GM12878 (cell line): ENCODE measurements around the gene LRRC8D. TPM values are rescaled to one million over a fixed set of nuclear protein-coding genes. Genes with fewer than 3 reads are reported as not detected.

Source experiments
- ATAC-seq: fragments of 200-7000 bp; cut with Tn5 transposase; 3 replicates; pipeline ENCODE4 v1.9.1; 2020; ENCODE audit warnings: mild to moderate bottlenecking, moderate library complexity
- BruUV-seq: library from RNA; stranded (reverse); fragments of 400-500 nt; replicated peaks from 2 replicates; lab custom pipeline; 2021; lab: Mats Ljungman, UMichigan
- CTCF ChIA-PET: fragments of 300-600 bp; sonication (Branson Sonifier 250); formaldehyde crosslinking; extraction: SDS; loops from one replicate; lab custom pipeline; 2021; ENCODE audit warnings: inconsistent platforms; lab: Yijun Ruan, JAX
- POLR2A ChIA-PET: fragments of 350-600 bp; formaldehyde crosslinking; extraction: SDS; loops from one replicate; lab custom pipeline; 2021; ENCODE audit warnings: inconsistent platforms; lab: Charles Lee
- RAD21 ChIA-PET: fragments of 300-600 bp; sonication (Branson Sonifier 250); formaldehyde crosslinking; loops from one replicate; lab custom pipeline; 2023; ENCODE audit warnings: antibody characterized with exemption; ENCODE audit not compliant: unreplicated experiment; lab: Charles Lee
- SMC1A ChIA-PET: fragments of 300-600 bp; sonication (Branson Sonifier 250); formaldehyde crosslinking; loops from one replicate; lab custom pipeline; 2023; ENCODE audit not compliant: unreplicated experiment, uncharacterized antibody; lab: Charles Lee
- DNase-seq: peaks from one replicate; pipeline ENCODE4 v3.0.0-alpha.2; 2011; ENCODE audit warnings: low read depth, low spot score
- FAIRE-seq: peaks from 3 replicates; lab custom pipeline; 2011; peaks lifted over from hg19 to GRCh38; lab: Jason Lieb, UNC
- H2AFZ ChIP-seq: 2 replicates; pipeline ENCODE4 v1.6.0; 2011; ENCODE audit warnings: low read depth, low read length, control low read depth; ENCODE audit not compliant: control insufficient read depth
- H3K27ac ChIP-seq: 2 replicates; pipeline ENCODE4 v1.5.1; 2011; ENCODE audit warnings: control low read depth; ENCODE audit not compliant: control insufficient read depth, insufficient read depth
- H3K27me3 ChIP-seq, 2 experiments: replicated peaks in 1 of 2; 2 replicates each; pipeline versions ENCODE4 v1.6.0 to v1.6.1; 2011; ENCODE audit warnings: low read length in 1 of 2; ENCODE audit not compliant: control insufficient read depth in 2 of 2, insufficient read depth in 2 of 2
- H3K36me3 ChIP-seq, 2 experiments: 2 replicates each; pipeline ENCODE4 v1.5.1; 2011; ENCODE audit warnings: low read length in 1 of 2; ENCODE audit not compliant: control insufficient read depth in 2 of 2, insufficient read depth in 2 of 2
- H3K4me1 ChIP-seq: 2 replicates; pipeline ENCODE4 v1.6.1; 2011; ENCODE audit warnings: mild to moderate bottlenecking, low read length, moderate library complexity, mixed read lengths; ENCODE audit not compliant: control insufficient read depth, insufficient read depth
- H3K4me2 ChIP-seq: 2 replicates; pipeline ENCODE4 v1.6.0; 2011; ENCODE audit warnings: control low read depth; ENCODE audit not compliant: control insufficient read depth, insufficient read depth
- H3K4me3 ChIP-seq: fragments of 200-600 bp; sonication (generic); 2 replicates; pipeline ENCODE4 v1.5.1; 2016
- H3K79me2 ChIP-seq: 2 replicates; pipeline ENCODE4 v1.6.0; 2011; ENCODE audit warnings: low read length; ENCODE audit not compliant: control insufficient read depth, insufficient read depth
- H3K9ac ChIP-seq: 2 replicates; pipeline ENCODE4 v1.8.0; 2011; ENCODE audit warnings: low read length, control low read depth, mixed read lengths; ENCODE audit not compliant: control insufficient read depth, insufficient read depth
- H3K9me3 ChIP-seq: replicated peaks from 3 replicates; pipeline ENCODE4 v1.5.1; 2011; ENCODE audit warnings: mild to moderate bottlenecking, low read length; ENCODE audit not compliant: control insufficient read depth, insufficient read depth
- H4K20me1 ChIP-seq: 2 replicates; pipeline ENCODE4 v1.6.0; 2011; ENCODE audit not compliant: control insufficient read depth, insufficient read depth
- CHD4 ChIP-seq: fragments of 200-600 bp; sonication (generic); IDR thresholded peaks from 2 replicates; pipeline ENCODE4 v1.6.1; 2016; ENCODE audit warnings: mild to moderate bottlenecking
- CREB1 ChIP-seq: IDR thresholded peaks from 2 replicates; pipeline ENCODE4 v1.6.1; 2012; ENCODE audit warnings: low read depth, mild to moderate bottlenecking, inconsistent platforms
- DPF2 ChIP-seq: fragments of 450-650 bp; IDR thresholded peaks from 2 replicates; pipeline ENCODE4 v1.6.1; 2017; ENCODE audit warnings: mild to moderate bottlenecking
- KLF5 ChIP-seq: fragments of 450-650 bp; IDR thresholded peaks from 2 replicates; pipeline ENCODE4 v1.6.1; 2014; ENCODE audit warnings: mild to moderate bottlenecking; ENCODE audit not compliant: partially characterized antibody
- RAD21 ChIP-seq: IDR thresholded peaks from 2 replicates; pipeline ENCODE4 v1.6.1; 2011; ENCODE audit warnings: mild to moderate bottlenecking, low read depth, low read length, moderate library complexity; ENCODE audit not compliant: insufficient read depth
- WGBS: methylation state at CpG from one replicate; pipeline ENCODE4 v1.1.6; 2016; ENCODE audit warnings: low lambda C conversion rate; ENCODE audit not compliant: insufficient replicate concordance, insufficient coverage; ENCODE audit errors: missing lambda C conversion rate; 5-methylcytosine and 5-hydroxymethylcytosine counted together
- in situ Hi-C: fragments of 300-500 bp; cut with MboI; formaldehyde crosslinking; loops from 9 replicates; pipeline ENCODE4 v1.14.3; 2018; ENCODE audit warnings: mixed read lengths
- intact Hi-C: fragments of 100-400 bp; cut with micrococcal nuclease; formaldehyde crosslinking; loops from one replicate; pipeline ENCODE4 v1.14.2; 2022; ENCODE audit not compliant: unreplicated experiment
- polyA plus RNA-seq, 11 experiments: library from polyadenylated mRNA; depleted of rRNA in 4 of 11; unstranded in 6 of 11; stranded (reverse) in 5 of 11; fragments of >200 nt; fragmentation: Nextera tagmentation in 4 of 11; fragmentation: Illumina TruSeq in 1 of 11; extraction: Ambion mirVana in 4 of 11; extraction: Trizol in 1 of 11; gene quantifications; 1 replicate in 1 of 11; 2 replicates in 10 of 11; pipeline versions ENCODE4 v1.2.1 to v1.2.3, GENCODE V29; 2011 to 2016; ENCODE audit warnings: inconsistent platforms in 2 of 11, missing spikeins in 2 of 11, low read depth in 1 of 11
- total RNA-seq, 4 experiments: library from RNA; depleted of rRNA in 3 of 4; stranded (reverse); fragments of >200 nt in 3 of 4; fragmentation: Illumina TruSeq in 1 of 4; extraction: Trizol in 1 of 4; gene quantifications; 2 replicates each; pipeline versions ENCODE4 v1.2.1 to v1.2.3, GENCODE V29; 2013 to 2021
- TF ChIP-seq, protein P1 (sequence below): IDR thresholded peaks from 2 replicates; pipeline ENCODE4 v1.6.1; 2011; ENCODE audit warnings: low read depth, mild to moderate bottlenecking, low read length, moderate library complexity, borderline replicate concordance; ENCODE audit errors: extremely low read depth
- TF ChIP-seq, protein P2 (sequence below): fragments of 450-650 bp; IDR thresholded peaks from 2 replicates; pipeline ENCODE4 v1.6.1; 2017; ENCODE audit warnings: borderline replicate concordance

LRRC8D gene
- total and polyA plus RNA-seq, 10 of the 15 experiments (the other 5 are each of a cell fraction or from before 2014, with no cell fraction given): 5.6 to 44.1 (median 26.8) TPM

DNA sequence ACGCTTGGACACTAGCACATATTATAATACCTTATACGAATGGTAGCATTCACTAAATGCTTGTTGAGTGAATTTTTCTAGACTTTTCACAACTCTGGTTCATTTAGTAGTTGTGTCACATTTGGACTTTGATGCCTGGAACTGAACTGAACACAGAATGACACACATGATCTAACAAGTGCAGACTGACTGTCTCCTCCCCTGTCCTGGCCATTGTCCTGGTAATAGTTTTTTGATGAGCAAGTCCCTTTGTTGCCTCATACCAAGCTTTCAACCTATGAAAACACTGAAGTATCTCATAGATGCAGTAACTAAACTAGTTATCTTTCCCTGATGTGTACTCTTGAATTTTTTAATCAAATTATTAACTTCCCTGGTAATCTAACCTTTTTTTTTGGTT lies 66.4 kb downstream of the LRRC8D start:
- H3K36me3 ChIP-seq: peaks cover 0 to 3% of the 10 kb centered on the region in 2 experiments; a peak in 1 of 4 replicates
- no peak overlapping the region for H3K9ac ChIP-seq
- no peaks in the 10 kb centered on the region for H3K79me2 ChIP-seq
- ChIA-PET RAD21 (no interaction called here), SMC1A (no interaction called here), CTCF (no interaction called here), POLR2A (no interaction called here)
- in situ Hi-C loops (no loop called here), intact Hi-C loops (no loop called here)
- no peak for ATAC-seq
- no peak overlapping the region for H3K27ac ChIP-seq
- H2AFZ ChIP-seq: no peak overlapping the region
- H4K20me1 ChIP-seq: no peaks in the 10 kb centered on the region; the same call in 1 of the 2 replicates
- no peak overlapping the region for H3K4me2 ChIP-seq
- H3K9me3 ChIP-seq: no peaks in the 10 kb centered on the region
- no peak overlapping the region for H3K4me3 ChIP-seq
- no peaks in the 10 kb centered on the region for H3K4me1 ChIP-seq
- no TSS peak for BruUV-seq
- FAIRE-seq: no peak
- 84% methylated on average over 2 of the region's 2 CpGs for WGBS
- no peaks in the 10 kb centered on the region for H3K27me3 ChIP-seq
- no peak for DNase-seq
- no peak for TF ChIP-seq CREB1
- TF ChIP-seq CHD4: no peak
- TF ChIP-seq, protein P1, sequence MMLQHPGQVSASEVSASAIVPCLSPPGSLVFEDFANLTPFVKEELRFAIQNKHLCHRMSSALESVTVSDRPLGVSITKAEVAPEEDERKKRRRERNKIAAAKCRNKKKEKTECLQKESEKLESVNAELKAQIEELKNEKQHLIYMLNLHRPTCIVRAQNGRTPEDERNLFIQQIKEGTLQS: no peak
- TF ChIP-seq RAD21: no peak
- TF ChIP-seq, protein P2, sequence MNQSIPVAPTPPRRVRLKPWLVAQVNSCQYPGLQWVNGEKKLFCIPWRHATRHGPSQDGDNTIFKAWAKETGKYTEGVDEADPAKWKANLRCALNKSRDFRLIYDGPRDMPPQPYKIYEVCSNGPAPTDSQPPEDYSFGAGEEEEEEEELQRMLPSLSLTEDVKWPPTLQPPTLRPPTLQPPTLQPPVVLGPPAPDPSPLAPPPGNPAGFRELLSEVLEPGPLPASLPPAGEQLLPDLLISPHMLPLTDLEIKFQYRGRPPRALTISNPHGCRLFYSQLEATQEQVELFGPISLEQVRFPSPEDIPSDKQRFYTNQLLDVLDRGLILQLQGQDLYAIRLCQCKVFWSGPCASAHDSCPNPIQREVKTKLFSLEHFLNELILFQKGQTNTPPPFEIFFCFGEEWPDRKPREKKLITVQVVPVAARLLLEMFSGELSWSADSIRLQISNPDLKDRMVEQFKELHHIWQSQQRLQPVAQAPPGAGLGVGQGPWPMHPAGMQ: no peak
- no peak for TF ChIP-seq KLF5
- TF ChIP-seq DPF2: no peak
